Measurements from ENCODE around the gene FCRL6. TPM values are rescaled to one million over a fixed set of nuclear protein-coding genes. Genes with fewer than 3 reads are reported as not detected.

The FCRL6 gene
- total and polyA plus RNA-seq, 2 donors (not counting 3 experiments of a cell fraction or from before 2014, with no cell fraction given): 0.06 TPM; not detected in 1

GRCh38 chr1:159862031-159862430 is 59.9 kb downstream of the FCRL6 start:
- intact Hi-C loops (cut with micrococcal nuclease): no loop called here

More at GRCh38 chr1:159862031-159862430, 59.9 kb downstream of the FCRL6 start:
- H3K9me1 ChIP-seq (replicated peaks; ENCODE audit: control insufficient read depth, extremely low read depth, insufficient read depth, low read length): no peaks in the 10 kb centered on the region
- H3K9me3 ChIP-seq (replicated peaks; ENCODE audit: control insufficient read depth, insufficient read depth, low read length): no peaks in the 10 kb centered on the region
- H2AFZ ChIP-seq (ENCODE audit: low read depth, low read length): no peak overlapping the region
- no peak overlapping the region for H3K27ac ChIP-seq (ENCODE audit: insufficient read depth, low read depth, low read length)
- H3K4me1 ChIP-seq (ENCODE audit: control insufficient read depth, extremely low read depth, insufficient read depth, low read length): no peaks in the 10 kb centered on the region
- no TSS peak for BruUV-seq (replicated peaks)
- POLR2A ChIA-PET: no interaction called here
- H3K27me3 ChIP-seq (ENCODE audit: control insufficient read depth in 2 of 2, insufficient read depth in 2 of 2, low read length in 2 of 2): no peaks in the 10 kb centered on the region
- H3K4me2 ChIP-seq (ENCODE audit: insufficient read depth, low read length): no peak overlapping the region
- DNase-seq (ENCODE audit: low read depth, low spot score) (no peak), FAIRE-seq (no peak)
- CTCF ChIA-PET: interaction anchor here (0.7 kb wide), 1 partner anchor 18 kb away, joined by 3 read pairs; no protein-coding TSS in a partner anchor
- no peak overlapping the region for H3K4me3 ChIP-seq (replicated peaks in 1 of 3; ENCODE audit: insufficient read depth in 1 of 3, low read depth in 1 of 3, low read length in 3 of 3)
- H3K9ac ChIP-seq (replicated peaks; ENCODE audit: extremely low read depth, insufficient read depth, low read length): no peak overlapping the region
- no peaks in the 10 kb centered on the region for H4K20me1 ChIP-seq (replicated peaks; ENCODE audit: control insufficient read depth, extremely low read depth, insufficient read depth, low read length)
- H3K36me3 ChIP-seq (ENCODE audit: control insufficient read depth in 2 of 2, extremely low read depth in 1 of 2, insufficient read depth in 2 of 2, low read length in 2 of 2): no peaks in the 10 kb centered on the region
- no peaks in the 10 kb centered on the region for H3K79me2 ChIP-seq (ENCODE audit: control insufficient read depth, insufficient read depth, low read length)
- TF ChIP-seq MAX (IDR thresholded peaks at IDR 0.05; ENCODE audit: insufficient read depth, insufficient read length): no peak
- no peak for TF ChIP-seq JUN (IDR thresholded peaks at IDR 0.05; ENCODE audit: borderline replicate concordance, insufficient read depth, insufficient read length, low read depth)
- TF ChIP-seq CTCF (IDR thresholded peaks at IDR 0.05; ENCODE audit: extremely low read depth in 1 of 2, insufficient read depth in 1 of 2, low read depth in 1 of 2, low read length in 2 of 2): no peak
- TF ChIP-seq POLR2AphosphoS5 (IDR thresholded peaks at IDR 0.05; ENCODE audit: insufficient read depth, low read depth, low read length): no peak
- TF ChIP-seq POLR2A (IDR thresholded peaks at IDR 0.05; ENCODE audit: low read depth, low read length): no peak
- TF ChIP-seq FOS (IDR thresholded peaks at IDR 0.05; ENCODE audit: borderline replicate concordance, insufficient read depth, low read length): no peak
- no peak for TF ChIP-seq GATA2 (IDR thresholded peaks at IDR 0.05; ENCODE audit: insufficient read depth, insufficient read length, low read depth, low read length)
- TF ChIP-seq EZH2 (IDR thresholded peaks at IDR 0.05; ENCODE audit: borderline replicate concordance, low read depth, low read length, severe bottlenecking): no peak
- TF ChIP-seq MYC (IDR thresholded peaks at IDR 0.05; ENCODE audit: low read depth, low read length): no peak
- dilution Hi-C loops (cut with MboI; ENCODE audit: extremely low pct_ligation_motif_present, low sequenced_read_pairs): no loop called here
